Osteoblast (primary cell): ENCODE measurements around the gene COL25A1. TPM values are rescaled to one million over a fixed set of nuclear protein-coding genes. Genes with fewer than 3 reads are reported as not detected.

Experiments
- DNase-seq: peaks from one replicate; pipeline ENCODE4 v3.0.0; 2011; ENCODE audit warnings: low spot score, mixed read lengths; ENCODE audit not compliant: insufficient read length; ENCODE audit errors: missing footprints
- H2AFZ ChIP-seq: 2 replicates; pipeline ENCODE4 v1.6.0; 2011; ENCODE audit warnings: mild to moderate bottlenecking, low read length
- H3K27ac ChIP-seq: 2 replicates; pipeline ENCODE4 v1.5.1; 2011; ENCODE audit warnings: mild to moderate bottlenecking, low read depth, low read length, moderate library complexity
- H3K27me3 ChIP-seq: 2 replicates; pipeline ENCODE4 v1.6.0; 2012; ENCODE audit warnings: mild to moderate bottlenecking, control low read depth, inconsistent platforms, low read length, moderate library complexity; ENCODE audit not compliant: insufficient read depth
- H3K36me3 ChIP-seq: 2 replicates; pipeline ENCODE4 v1.5.1; 2011; ENCODE audit warnings: mild to moderate bottlenecking, low read length, control low read depth, moderate library complexity; ENCODE audit not compliant: insufficient read depth
- H3K4me1 ChIP-seq: 2 replicates; pipeline ENCODE4 v1.5.1; 2011; ENCODE audit warnings: mild to moderate bottlenecking, low read length, control low read depth, moderate library complexity; ENCODE audit not compliant: insufficient read depth
- H3K4me2 ChIP-seq: 2 replicates; pipeline ENCODE4 v1.6.0; 2011; ENCODE audit warnings: mild to moderate bottlenecking, low read length; ENCODE audit not compliant: insufficient read depth
- H3K4me3 ChIP-seq: fragments of 200-600 bp; sonication (generic); 3 replicates; pipeline ENCODE4 v1.5.1; 2012; ENCODE audit warnings: mild to moderate bottlenecking, low read length, inconsistent platforms; ENCODE audit not compliant: insufficient read depth
- H3K79me2 ChIP-seq: 2 replicates; pipeline ENCODE4 v1.6.0; 2012; ENCODE audit warnings: mild to moderate bottlenecking, low read length, control low read depth, inconsistent platforms; ENCODE audit not compliant: insufficient read depth
- H3K9me3 ChIP-seq: 2 replicates; pipeline ENCODE4 v1.5.1; 2011; ENCODE audit warnings: low read depth, low read length, control low read depth
- H4K20me1 ChIP-seq: 2 replicates; pipeline ENCODE4 v1.6.0; 2012; ENCODE audit warnings: mild to moderate bottlenecking, low read length, control low read depth; ENCODE audit not compliant: insufficient read depth
- total RNA-seq: library from RNA; depleted of rRNA; stranded (reverse); fragments of >200 nt; gene quantifications from 2 replicates; pipeline ENCODE4 v1.2.3, GENCODE V29; 2012
- TF ChIP-seq, protein P1 (sequence below): IDR thresholded peaks from 2 replicates; pipeline ENCODE4 v1.5.1; 2011; ENCODE audit warnings: mild to moderate bottlenecking, low read depth, low read length, moderate library complexity; ENCODE audit errors: extremely low read depth

COL25A1 gene
- total RNA-seq, 1 donor: 1.4 TPM

DNA sequence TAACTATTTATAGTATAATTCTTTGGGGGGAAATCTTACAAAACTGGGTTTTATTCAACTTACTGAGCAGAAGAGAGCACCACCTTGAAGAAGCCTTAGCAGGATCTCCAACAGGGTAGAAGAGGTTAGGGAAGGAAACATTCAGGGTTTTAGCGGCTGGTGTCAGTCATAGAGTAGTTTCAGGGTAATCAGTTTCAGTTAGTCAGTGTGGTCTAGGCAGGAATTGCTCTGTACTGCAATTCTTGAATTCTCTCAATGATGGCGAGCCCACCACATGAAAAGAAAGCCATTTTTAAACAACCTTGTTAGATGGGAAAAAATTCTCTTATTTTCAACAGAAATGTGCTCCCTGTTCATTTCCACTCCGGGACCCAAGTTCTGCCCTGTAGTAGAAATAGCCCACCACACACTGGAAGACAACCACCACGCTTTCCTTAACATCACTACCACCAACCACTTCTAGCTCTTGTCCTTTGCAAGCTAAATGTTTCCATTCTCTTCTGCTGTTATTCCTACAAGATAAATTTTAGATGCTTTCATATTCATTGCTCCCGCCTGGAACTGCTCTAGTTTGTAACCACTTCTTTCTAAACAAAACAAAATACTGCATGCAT lies 25.9 kb downstream of the COL25A1 start:
- TF ChIP-seq, protein P1, sequence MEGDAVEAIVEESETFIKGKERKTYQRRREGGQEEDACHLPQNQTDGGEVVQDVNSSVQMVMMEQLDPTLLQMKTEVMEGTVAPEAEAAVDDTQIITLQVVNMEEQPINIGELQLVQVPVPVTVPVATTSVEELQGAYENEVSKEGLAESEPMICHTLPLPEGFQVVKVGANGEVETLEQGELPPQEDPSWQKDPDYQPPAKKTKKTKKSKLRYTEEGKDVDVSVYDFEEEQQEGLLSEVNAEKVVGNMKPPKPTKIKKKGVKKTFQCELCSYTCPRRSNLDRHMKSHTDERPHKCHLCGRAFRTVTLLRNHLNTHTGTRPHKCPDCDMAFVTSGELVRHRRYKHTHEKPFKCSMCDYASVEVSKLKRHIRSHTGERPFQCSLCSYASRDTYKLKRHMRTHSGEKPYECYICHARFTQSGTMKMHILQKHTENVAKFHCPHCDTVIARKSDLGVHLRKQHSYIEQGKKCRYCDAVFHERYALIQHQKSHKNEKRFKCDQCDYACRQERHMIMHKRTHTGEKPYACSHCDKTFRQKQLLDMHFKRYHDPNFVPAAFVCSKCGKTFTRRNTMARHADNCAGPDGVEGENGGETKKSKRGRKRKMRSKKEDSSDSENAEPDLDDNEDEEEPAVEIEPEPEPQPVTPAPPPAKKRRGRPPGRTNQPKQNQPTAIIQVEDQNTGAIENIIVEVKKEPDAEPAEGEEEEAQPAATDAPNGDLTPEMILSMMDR: no peak
- Histone ChIP-seq H2AFZ (no peak overlapping the region), H3K4me3 (no peak overlapping the region)

DNA sequence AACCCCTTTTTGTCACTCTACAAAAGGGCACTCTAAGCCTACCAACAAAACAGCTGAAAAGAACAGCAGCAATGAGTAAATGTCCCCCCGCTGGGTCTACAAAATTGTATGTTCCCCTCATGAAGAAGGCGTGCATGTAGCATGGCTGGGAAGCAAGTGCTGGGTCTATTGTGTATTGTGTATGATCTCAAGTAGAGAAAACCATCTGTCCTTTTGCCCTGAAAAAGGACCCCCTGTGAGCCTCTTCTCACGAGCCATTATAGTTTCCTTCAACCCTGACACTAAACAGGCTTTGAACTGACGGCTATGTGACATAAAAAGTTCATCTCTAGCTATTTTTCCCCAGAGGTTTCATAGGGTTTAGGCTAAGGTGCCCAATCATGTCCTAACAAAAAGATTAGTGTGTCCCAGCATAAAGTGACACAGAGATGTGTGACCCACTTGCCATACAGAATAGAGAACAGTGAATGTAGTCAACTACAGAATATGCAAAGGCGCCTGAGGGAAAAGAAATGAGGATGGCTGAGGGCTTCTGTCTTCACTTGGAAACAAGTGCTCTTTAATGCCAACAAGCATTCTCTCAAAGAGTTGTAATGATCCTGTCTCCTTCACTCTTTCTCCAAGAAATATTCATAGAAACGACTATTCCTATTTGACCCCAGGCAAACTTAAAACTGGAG lies 27.3 kb downstream of the COL25A1 start:
- no peak overlapping the region for H3K4me2 ChIP-seq
- no peaks in the 10 kb centered on the region for H3K4me1 ChIP-seq
- H3K27ac ChIP-seq: no peak overlapping the region
- H3K9me3 ChIP-seq: no peaks in the 10 kb centered on the region
- H4K20me1 ChIP-seq: no peaks in the 10 kb centered on the region
- H3K36me3 ChIP-seq: no peaks in the 10 kb centered on the region
- no peak overlapping the region for H2AFZ ChIP-seq
- DNase-seq: no peak
- TF ChIP-seq, protein P1: no peak
- H3K4me3 ChIP-seq: no peak overlapping the region
- no peaks in the 10 kb centered on the region for H3K27me3 ChIP-seq
- H3K79me2 ChIP-seq: no peaks in the 10 kb centered on the region

More for the DNA sequence above, 25.9 kb downstream of the COL25A1 start:
- Histone ChIP-seq H3K27ac (no peak overlapping the region), H3K27me3 (no peaks in the 10 kb centered on the region), H3K4me1 (no peaks in the 10 kb centered on the region), H3K79me2 (no peaks in the 10 kb centered on the region), H4K20me1 (no peaks in the 10 kb centered on the region), H3K4me2 (no peak overlapping the region), H3K9me3 (no peaks in the 10 kb centered on the region), H3K36me3 (no peaks in the 10 kb centered on the region)
- DNase-seq: no peak

DNA sequence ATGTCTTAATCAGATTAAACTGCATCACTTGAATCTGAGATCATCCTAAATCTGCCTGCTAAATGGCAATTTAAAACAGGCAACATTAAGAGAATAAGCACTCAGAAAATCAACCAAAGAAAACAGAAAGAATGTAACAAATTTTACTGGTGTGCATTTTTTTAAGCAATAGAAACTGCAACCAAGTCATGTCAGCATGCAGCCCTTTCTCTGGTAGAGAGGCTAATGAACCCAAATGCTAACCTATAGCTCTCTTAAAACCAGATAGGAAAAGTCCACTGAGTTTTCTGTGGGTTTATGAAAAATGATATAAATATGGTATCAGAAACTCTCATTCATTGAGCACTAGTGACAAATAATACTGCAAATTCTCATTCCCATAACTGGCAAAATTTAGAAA lies 35.6 kb downstream of the COL25A1 start:
- H3K4me3 ChIP-seq: no peak overlapping the region
- H3K4me1 ChIP-seq: no peaks in the 10 kb centered on the region
- no peak overlapping the region for H3K4me2 ChIP-seq
- no peak overlapping the region for H2AFZ ChIP-seq
- no peaks in the 10 kb centered on the region for H3K36me3 ChIP-seq
- no peak for DNase-seq
- H3K27me3 ChIP-seq: no peaks in the 10 kb centered on the region
- H3K79me2 ChIP-seq: no peaks in the 10 kb centered on the region
- no peaks in the 10 kb centered on the region for H4K20me1 ChIP-seq
- no peaks in the 10 kb centered on the region for H3K9me3 ChIP-seq
- TF ChIP-seq, protein P1: no peak
- H3K27ac ChIP-seq: no peak overlapping the region

DNA sequence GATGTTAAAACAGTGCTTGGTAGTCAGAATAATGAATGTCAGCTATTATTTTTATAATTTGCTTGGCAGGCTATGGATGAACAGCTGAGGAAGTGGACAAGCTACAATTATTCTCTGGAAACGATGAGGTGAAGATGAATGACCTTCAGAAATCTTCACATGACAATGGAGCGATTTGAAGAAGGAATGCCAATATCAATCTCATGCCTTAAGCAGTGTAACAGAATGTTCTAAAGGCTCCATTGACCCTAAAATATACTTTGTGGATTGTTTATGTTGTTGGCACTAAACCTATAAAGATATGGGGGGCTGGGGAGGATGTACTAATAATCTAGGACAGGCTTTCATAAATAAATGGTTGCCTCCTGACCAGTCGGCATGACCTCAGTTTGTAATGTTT lies 36.2 kb downstream of the COL25A1 start:
- H3K27ac ChIP-seq: no peak overlapping the region
- no peak overlapping the region for H2AFZ ChIP-seq
- H3K9me3 ChIP-seq: no peaks in the 10 kb centered on the region
- no peak overlapping the region for H3K4me2 ChIP-seq
- no peaks in the 10 kb centered on the region for H4K20me1 ChIP-seq
- no peak overlapping the region for H3K4me3 ChIP-seq
- DNase-seq: no peak
- H3K79me2 ChIP-seq: no peaks in the 10 kb centered on the region
- no peaks in the 10 kb centered on the region for H3K27me3 ChIP-seq
- TF ChIP-seq, protein P1: no peak
- no peaks in the 10 kb centered on the region for H3K36me3 ChIP-seq
- no peaks in the 10 kb centered on the region for H3K4me1 ChIP-seq
